Midbrain (tissue), 1 donor: Measurements from ENCODE around the gene VPS13C.

Source experiments
- DNase-seq: peaks from one replicate; lab custom pipeline; 2025; lab: John Stamatoyannopoulos, UW

The VPS13C gene

DNA sequence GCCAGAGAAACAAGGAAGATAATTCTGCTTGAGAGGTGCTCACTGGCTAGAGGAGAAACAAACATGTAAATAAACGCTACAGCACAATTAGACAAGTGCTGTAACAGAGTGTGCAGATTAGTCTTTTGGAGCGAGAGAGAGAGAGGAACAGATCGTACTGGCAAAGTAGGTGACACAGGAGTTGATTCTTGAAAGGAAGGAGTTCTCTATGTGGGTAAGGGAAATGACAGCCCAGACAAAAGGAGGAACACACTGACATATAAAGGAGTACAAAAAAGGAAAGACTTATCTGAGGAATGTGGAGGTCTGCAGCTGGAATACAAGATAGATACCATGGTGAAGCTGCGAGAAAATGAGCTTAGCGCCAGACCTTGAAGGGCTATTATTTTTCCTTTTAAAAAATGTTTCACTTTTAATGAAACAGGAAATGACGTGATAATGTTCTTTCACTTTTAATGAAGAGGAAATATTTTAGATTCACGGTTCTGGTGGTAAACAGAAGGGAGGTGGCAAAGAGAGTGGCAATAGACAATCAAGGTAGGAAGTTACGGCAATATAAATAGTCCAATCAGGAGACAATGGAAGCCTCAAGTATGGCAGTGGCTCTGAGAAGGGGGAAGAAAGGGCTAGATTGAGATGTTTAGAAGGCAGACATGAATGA lies 202.9 kb downstream of the VPS13C start:
- DNase-seq, result no peak

DNA sequence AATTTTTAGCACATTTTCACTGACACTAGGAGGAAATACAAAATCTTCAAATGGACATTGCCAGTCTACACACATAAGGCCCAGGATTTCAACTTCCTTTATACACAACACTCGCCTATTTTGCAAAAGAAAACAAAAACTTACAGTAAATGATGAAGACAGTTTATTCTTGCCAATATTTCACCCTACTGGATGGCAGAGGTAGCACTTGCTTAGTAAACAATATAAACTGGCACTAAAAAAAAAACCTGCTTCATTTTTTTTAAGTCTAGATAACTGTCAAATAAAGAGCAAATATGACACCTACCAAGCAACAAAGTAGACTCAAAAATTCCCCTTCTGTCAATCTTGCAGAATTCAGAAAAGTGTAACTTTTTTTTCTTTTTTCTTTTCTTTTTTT lies 204.0 kb downstream of the VPS13C start:
- DNase-seq, result no peak

DNA sequence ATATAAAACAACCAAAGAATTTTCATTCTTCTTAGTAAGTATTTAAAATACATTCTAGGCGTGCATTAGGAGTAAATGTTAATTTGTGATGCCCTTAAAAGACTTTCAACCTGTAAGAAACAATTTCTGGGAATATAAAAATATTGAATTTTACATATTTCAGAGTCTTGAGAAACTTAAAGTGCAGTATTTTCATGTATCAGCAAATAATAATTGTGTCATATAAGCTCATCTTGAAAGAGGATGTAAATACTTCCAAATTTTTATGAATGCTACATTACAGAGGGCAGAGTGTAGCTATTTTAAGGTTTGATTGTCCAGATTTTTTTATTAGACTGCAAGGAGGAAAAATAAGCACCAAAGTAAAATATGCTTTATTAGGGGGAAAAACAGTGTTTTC lies 207.1 kb downstream of the VPS13C start:
- DNase-seq, result no peak

DNA sequence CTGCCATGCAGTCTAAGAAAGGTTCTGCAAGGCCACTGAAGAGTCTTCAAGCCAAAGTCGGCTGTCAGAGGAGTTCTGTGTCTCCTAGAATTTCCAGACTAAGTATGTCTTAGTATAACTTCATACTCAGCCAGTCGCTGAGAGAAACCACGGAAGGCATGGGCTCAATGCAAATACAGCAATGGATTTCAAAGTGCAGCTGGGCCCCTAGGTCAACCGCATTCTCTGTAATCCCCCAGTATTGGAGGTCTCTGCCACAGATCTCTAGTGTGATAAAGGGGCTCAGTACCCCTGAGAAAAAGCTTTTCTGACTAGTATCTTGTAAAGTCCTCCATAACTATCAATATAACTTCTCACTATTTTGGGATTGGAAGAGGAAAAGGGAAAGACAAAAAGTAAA lies 208.3 kb downstream of the VPS13C start:
- no peak for DNase-seq

DNA sequence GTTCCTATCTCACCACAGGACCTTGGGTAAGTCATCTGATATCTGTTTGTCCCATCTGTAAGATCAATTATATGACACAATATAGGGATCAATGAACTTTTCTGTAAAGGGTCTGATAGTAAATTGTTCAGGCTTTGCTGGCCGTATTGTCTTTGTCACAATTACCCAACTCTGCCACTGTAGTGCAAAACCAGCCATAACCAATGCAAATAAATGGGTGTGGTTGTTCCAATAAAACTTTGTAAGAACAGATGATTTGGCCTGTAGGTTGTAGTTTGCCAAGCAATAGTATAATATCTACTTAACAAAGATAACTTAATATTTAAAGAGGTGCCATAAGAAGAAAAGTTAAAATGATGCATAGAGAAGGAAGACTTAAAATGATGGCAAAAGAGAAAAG lies 210.8 kb downstream of the VPS13C start:
- DNase-seq, result no peak

DNA sequence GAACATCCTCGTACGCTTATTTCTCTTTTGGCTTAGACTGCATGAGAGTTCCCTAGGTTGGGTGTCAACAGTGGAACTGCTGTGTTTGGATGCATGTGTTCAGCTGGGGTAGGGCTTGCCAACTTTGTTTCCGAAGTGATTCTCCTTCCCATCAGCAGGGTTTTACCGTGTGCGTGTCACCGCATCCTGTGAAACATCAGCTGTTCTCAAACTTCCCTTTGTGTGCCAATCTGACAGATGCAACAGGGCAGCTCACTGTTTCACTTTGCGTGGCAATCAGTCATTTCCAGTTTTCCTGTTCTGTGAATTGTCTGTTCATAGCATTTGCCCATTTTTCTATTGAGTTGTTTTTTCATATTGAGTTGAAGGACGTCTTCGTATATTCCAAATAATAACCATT lies 218.8 kb downstream of the VPS13C start:
- DNase-seq, result no peak

DNA sequence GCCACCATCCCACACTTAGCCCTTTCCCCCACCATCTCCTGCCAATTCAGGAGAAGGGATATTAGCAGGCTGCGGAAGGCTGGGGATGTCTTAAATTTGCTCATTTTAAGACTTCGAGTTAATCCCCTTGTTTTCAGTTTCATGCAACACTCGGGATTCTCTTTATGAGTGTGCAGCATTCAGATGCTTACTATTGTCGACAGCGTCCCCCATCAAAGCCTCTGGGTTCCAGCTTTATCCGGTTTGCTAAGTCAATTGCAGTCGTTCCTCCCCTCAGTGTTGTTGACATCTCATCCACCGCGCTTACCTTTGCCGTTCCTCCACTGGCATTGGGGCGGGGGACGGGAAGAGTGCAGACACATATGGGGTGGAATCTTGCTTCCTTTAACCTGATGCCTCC lies 220.2 kb downstream of the VPS13C start:
- DNase-seq, result no peak

DNA sequence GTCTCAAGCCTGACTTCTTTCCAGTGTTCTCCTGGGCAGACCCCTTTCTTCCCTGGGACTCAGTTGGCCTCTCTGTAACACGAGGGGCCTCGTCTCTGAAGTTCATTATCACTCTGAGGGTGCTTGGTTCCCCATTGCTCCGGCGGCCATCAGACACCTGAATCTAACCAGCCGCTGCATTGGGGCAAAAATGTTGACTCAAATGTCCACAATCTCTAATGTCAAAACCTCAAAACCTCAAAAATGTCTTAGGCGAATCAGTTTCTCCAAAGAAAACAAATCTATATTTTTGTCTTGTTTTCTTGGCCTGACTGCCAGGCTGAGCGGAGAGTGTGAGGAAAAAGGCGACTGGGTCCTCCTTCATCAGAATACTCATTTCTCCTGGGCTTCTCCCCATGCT lies 220.7 kb downstream of the VPS13C start:
- DNase-seq, result no peak

DNA sequence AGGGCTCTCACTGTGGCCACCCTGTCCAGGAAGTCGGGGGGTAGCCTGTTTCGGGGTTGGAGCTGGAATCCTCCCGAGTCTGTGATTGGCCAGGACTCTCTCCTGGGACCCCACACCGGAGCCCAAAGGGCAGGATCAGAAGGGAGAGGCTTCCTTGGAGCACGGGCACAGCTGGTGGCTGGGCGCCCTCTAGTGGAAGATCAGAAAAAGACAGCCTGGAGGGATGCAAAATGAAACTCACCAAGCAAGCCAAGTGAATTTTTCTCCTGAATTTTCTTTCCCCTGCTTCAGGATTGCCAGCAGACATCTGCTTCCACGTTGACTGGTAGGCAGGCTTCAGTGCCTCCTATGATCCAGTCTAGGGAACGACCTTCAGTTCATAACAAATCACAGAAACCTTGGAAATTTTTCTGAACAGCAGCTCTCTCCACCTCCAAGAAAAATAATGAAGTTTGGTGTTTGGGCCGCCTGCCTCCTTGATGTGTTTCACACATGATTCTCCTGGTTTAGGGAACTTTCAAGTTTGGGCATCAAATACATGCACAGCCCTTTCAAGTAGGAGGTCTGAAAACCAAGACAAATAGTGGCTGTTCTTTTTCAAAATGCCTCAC lies 224.6 kb downstream of the VPS13C start:
- DNase-seq, result peak; percentile 74

DNA sequence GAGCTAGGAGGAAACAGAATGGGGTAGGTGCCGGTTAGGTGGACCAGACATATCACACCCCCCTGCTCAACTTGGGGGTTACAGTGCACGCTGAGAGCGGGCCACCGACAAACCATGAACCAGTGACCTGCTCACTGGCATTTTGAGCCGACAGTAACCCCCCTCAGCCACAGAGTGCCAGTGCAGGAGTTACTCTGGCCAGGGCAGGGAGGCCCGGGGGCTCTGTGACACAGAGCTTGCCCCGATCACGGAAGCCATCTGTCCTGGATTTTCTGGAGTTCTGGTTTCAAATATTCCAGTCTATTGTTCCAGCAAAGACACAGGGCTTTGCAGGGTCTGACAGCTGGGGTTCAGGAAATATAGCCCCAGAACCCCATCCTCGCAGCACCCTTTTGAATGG lies 225.2 kb downstream of the VPS13C start:
- DNase-seq, result no peak

DNA sequence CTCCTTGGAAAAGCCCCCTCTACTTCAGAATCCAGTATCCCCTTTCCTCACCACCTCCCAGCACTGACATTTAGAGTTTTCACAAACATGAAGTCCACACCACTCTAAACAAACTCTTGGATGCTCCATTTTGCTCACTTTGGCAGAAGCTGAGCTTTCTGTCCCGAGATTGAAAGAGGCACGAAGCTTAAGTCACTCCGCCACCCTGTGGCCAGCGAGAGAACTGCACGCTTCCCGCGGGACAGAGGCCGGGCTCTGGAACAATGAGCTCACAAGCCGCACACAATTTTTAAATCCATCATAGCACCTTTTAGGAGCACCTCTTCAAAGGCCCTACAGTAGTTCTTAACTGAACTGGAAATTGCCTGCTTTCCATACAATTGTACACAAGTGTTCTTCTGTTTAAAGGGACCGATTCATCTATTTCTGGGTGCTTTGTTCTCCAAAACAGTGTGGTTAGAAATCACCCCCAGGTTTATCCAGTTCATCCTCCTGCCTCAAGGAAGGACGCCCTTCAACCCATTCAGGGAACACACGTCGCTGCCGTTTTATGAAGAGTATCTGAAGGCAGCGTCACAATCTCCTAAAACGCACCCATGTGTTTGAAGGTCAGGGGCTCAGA lies 226.1 kb downstream of the VPS13C start:
- peak; percentile 89 for DNase-seq

DNA sequence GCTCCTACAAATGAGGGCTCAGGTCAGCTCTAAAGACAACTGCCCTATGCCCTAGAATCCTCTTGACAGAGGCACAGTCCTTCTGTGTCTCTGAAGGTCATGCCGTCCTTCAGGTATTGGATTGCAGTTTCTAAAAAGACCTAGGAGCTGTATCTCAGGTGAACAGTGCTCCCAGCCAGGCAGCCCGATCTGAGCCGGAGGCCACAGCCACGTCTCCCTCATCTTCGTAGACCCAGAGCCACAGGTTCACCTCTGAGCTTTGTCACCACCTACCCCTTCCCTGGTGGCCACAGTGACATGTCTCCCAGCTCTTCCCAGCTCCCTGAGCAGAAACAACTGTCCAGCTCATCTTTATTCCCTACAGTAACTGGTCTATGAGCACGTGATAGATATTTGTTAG lies 228.0 kb downstream of the VPS13C start:
- no peak for DNase-seq

DNA sequence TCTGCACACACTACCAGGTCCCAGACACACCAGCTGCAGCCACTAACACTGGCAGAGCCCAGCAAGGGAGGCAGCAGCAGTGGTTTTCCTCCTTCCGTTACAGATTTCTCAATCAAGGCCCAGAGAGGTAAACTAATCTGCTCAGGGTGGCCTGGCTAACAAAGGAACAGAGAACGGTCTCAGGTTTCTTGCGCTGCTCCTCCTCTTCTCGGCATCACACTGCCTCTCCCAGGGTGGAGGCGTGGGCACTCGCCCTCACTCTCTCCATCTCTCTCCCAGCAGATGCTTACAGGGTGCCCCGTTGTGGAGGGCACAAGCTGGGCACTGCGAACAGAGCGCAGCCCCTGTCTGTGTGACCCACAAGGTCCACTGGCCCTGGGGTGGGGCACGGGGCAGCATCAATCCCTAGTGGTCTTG lies 228.7 kb downstream of the VPS13C start:
- DNase-seq, result no peak

DNA sequence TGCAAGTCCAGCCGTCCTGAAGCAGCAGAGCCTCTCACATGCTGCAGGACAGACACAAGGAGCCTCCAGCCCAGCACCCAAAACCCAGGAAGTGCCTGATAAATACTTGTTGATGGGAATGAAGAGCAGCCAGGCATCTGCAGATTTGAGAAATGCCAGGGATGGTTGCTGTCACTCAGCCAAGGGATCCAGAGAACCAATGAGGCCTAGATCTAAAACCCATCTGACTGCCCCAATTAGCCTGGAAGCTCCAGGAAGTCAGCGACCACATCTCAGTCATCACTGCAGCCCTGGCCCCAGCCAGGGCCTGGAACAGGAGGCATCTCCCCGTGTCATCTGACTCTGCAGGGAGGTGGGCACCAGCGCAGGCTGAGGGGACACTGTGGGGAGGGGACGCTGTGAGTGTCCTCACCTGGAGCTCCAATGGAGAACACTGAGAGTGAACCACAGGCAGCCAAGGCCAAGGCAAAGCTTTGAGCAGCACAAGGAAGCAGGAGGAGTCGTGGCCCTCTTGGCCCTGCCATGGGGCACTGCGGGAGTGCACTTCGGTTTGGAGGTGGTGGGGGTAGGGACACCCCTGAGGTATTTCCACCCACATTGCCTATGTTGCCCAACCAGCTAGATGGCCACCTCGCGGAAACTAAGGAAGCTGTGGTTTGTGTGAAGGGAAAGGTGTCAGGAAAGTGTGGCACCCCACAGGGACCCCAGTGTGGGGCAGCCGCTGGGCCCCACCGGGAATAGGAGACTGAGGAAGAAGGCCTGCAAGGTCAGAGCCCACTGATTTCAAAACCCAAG lies 229.5 kb downstream of the VPS13C start:
- DNase-seq, result no peak

DNA sequence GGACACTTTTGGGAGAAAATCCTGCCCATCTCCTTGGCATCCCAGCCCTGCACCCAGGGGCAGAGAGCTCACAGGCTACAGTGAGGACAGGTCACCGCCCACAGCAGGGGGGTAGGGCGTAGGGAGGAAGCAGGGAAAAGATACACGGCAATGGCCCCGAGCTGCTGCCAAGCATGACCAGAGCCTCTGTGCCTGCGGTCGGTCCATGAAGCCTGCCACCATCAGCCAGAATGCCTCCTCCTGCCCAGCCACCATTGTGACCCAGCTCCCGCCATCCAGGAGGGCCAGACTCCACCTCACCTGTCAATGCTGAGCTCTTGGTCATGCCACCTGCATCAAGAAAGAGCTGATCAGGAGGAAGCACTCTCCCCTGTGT lies 230.7 kb downstream of the VPS13C start:
- no peak for DNase-seq

DNA sequence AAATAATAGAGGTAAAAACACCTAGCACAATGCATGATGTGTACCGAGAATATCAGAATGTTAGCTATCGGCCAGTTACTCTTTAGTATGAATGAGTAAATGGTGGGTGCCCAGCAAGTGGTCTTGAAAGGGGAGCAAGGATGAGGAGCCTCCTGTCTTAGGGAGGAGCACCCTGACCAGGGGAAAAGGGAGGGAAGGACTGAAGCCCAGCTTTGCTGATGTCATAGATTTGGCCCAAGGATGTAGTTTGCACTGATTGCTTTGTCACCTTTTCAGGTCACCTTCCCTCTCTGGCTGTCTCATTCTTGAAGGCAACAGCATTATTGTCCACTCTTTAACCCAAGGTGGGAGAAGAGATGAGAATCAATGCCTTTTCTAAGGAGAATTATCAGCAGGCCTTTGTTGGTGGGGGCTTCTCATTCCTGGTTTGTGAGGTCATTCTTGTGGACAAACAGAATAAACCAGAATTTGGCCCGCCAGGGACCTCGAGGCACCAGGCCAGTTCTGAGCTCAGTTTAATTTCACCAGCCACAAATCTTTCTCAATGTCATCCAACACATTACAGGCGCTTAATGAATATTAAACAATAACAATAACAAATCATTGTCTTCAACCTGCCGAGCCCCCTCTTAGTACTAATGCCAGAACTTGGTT lies 231.3 kb downstream of the VPS13C start:
- DNase-seq, result no peak

DNA sequence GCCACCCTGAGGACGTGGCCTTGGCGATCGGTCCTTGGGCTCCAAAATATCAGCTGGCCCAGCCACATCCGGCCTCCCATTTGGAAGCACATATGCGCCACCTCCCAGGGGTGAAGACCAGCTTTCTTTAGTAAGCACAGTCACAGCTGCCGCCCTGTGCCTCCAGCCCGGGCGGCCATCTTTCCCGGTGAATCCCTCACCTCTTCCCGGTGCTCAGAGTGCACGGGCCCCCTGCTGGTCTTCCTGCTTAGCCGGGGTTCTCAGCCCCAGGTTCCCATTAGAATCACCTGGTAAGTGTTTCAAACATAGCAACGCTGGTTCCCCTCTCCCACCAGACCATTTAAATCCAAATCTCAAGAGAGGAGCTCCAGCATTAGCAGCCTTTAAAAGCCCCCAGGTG lies 232.2 kb downstream of the VPS13C start:
- no peak for DNase-seq

DNA sequence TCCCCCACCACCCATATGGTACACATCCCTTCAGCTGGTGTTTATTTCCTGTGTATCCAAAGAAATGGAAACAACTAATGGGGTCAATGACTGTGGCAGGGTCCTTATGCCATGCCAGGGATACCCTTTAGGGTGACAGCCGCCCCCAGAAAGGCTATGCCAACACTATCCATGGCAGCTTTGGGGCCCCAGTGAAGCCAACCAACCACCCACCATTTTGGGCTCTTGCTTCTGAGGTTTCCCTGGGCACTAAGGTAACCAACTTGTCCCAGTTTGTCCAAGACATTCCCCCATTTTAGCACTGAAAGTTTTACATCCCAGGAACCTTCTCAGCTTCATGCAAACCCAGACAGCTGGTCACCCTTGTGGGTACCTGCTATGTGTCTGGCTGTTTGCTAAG lies 233.1 kb downstream of the VPS13C start:
- DNase-seq, result no peak

DNA sequence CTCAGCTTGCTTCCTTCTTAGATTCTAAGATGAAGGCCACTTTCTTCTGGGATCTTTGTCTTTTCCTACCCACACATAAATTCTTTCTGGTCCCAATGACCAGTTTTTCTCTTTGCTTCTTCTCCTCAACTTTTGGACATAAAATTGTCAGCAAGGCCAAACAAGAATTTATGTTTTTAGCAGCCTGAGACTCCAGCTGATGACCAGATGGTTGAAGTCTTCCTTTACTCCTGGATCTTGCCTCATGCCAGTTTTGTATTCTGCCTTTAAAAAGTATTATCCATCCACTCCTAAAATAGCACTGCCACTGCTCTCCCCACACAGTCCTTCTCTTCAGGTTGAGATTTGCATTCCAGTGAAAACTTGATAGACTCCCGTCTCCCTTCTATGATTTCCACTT lies 236.0 kb downstream of the VPS13C start:
- no peak for DNase-seq

DNA sequence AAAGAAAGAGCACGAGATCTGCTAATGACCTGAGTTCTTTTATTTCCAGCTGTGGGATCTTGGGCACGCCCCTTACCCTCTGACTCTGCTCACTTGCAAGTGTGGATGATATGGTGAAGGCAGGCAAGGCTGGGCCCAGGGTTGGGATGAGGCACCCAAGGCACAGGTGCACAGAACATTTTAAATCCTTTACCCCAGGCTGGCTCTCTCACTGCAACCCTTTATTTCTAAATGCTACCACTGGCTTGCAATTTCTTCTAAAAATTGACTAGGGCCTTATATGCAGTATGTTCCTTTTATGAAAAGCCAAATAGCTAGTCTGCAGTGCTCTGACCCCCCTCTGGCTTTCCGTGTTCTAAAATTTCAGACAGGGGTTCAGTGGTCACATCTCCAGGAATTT lies 237.7 kb downstream of the VPS13C start:
- DNase-seq, result no peak

DNA sequence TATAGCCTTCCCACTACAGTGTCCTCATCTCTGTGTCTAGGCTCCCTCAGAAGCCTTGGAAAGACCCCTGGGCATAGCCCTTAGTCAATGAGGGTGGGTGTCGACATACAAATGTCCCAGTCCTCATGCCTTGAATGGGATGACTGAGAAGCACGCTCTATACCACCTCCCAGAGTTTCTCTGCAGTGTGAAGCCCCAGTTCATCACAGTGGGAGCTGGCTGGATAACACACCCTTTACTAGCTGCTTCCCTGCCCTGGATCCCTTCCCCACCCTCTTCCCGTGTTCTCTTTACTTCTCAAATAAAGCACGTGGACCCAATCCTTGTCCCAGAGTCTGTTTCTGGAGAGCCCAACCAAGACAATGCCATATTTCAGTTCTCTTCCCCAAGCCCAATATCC lies 239.3 kb downstream of the VPS13C start:
- DNase-seq, result no peak

DNA sequence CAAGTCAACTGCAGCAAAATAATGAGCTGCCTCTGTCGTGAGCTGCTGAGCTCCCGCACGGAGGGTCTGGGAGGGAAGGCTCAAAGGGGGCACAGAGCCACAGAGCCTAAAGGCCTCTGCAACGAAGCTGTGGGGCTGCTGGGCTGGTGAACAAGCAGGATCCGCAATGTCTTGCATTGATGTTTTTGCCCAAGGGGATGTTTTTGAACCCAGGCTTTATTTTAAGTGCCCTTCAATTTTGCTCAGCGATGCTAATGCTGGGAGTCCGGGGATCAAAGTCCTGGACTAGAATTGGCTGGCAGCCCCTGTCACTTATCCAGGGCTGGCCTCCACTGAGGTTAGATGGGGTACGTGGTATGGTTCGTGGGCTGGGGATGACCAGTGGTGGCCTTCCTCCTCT lies 240.0 kb downstream of the VPS13C start:
- no peak for DNase-seq

DNA sequence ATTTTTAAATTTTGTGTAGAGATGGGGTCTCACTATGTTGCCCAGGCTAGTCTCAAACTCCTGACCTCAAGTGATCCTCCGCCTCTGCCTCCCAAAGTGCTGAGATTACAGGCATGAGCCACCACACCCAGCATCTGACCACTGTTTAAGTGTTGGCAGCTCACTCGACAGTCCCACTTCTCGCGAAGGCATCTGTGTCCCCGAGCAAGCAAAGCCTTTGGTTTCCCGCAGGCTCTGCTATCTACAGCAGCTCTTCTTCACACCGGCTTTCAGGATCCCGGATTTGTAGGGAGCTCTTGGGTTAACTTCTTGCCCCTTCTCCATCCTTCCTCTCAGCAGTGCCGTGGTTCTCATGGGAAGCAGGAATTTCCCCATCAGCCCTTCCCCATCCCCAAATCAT lies 240.9 kb downstream of the VPS13C start:
- DNase-seq, result no peak
